PC-3 (cell line): ENCODE results near the gene BCAS3. TPM values are rescaled to one million over a fixed set of nuclear protein-coding genes. Genes with fewer than 3 reads are reported as not detected.

Experiments used
- ATAC-seq: fragments of 200-7000 bp; cut with Tn5 transposase; 2 replicates; pipeline ENCODE4 v1.9.1; 2020; ENCODE audit warnings: mild to moderate bottlenecking, moderate library complexity
- BruUV-seq: library from RNA; stranded (reverse); fragments of 400-500 nt; replicated peaks from 2 replicates; lab custom pipeline; 2021; lab: Mats Ljungman, UMichigan
- CTCF ChIA-PET: fragments of 300-600 bp; sonication (Branson Sonifier 250); formaldehyde crosslinking; loops from one replicate; lab custom pipeline; 2022; ENCODE audit warnings: antibody characterized with exemption; lab: Charles Lee
- POLR2A ChIA-PET: fragments of 300-600 bp; sonication (Branson Sonifier 250); formaldehyde crosslinking; loops from one replicate; lab custom pipeline; 2022; ENCODE audit warnings: antibody characterized with exemption; ENCODE audit not compliant: unreplicated experiment; lab: Charles Lee
- DNase-seq: peaks from one replicate; pipeline ENCODE4 v3.0.0-alpha.2; 2015
- H2AFZ ChIP-seq: fragments of 300-600 bp; sonication (generic); 2 replicates; pipeline ENCODE4 v1.6.0; 2016; ENCODE audit warnings: antibody characterized with exemption, low read length
- H3F3A ChIP-seq: fragments of 300-600 bp; sonication (generic); one replicate; pipeline ENCODE4 v1.6.0; 2017; ENCODE audit warnings: antibody characterized with exemption, low read length, control low read depth, mild to moderate bottlenecking; ENCODE audit not compliant: unreplicated experiment
- H3K27ac ChIP-seq: fragments of 300-600 bp; sonication (generic); 2 replicates; pipeline ENCODE4 v1.5.1; 2016; ENCODE audit warnings: mild to moderate bottlenecking, low read length
- H3K27me3 ChIP-seq: fragments of 300-600 bp; sonication (generic); 2 replicates; pipeline ENCODE4 v1.6.1; 2016; ENCODE audit warnings: low read length, mixed read lengths
- H3K36me3 ChIP-seq: fragments of 300-600 bp; sonication (generic); 2 replicates; pipeline ENCODE4 v1.6.1; 2016; ENCODE audit warnings: low read depth, mixed run types, low read length, mixed read lengths
- H3K4me1 ChIP-seq: fragments of 300-600 bp; sonication (generic); 2 replicates; pipeline ENCODE4 v1.5.1; 2016; ENCODE audit warnings: low read length; ENCODE audit not compliant: insufficient read depth
- H3K4me2 ChIP-seq: fragments of 300-600 bp; sonication (generic); 2 replicates; pipeline ENCODE4 v1.6.0; 2016; ENCODE audit warnings: low read length
- H3K4me3 ChIP-seq: fragments of 300-600 bp; sonication (generic); 2 replicates; pipeline ENCODE4 v1.5.1; 2016; ENCODE audit warnings: mild to moderate bottlenecking, low read length, mixed read lengths
- H3K79me2 ChIP-seq: fragments of 300-600 bp; sonication (generic); 2 replicates; pipeline ENCODE4 v1.6.1; 2017; ENCODE audit warnings: low read length, mixed read lengths
- H3K9ac ChIP-seq: fragments of 300-600 bp; sonication (generic); 2 replicates; pipeline ENCODE4 v1.6.0; 2016; ENCODE audit warnings: mild to moderate bottlenecking, low read length
- H3K9me2 ChIP-seq: fragments of 300-600 bp; sonication (generic); replicated peaks from 2 replicates; pipeline ENCODE4 v1.6.1; 2016; ENCODE audit warnings: mixed run types, low read length, mixed read lengths
- H3K9me3 ChIP-seq: fragments of 300-600 bp; sonication (generic); 2 replicates; pipeline ENCODE4 v1.6.1; 2016; ENCODE audit warnings: low read length, mixed read lengths
- H4K20me1 ChIP-seq: fragments of 300-600 bp; sonication (generic); 2 replicates; pipeline ENCODE4 v1.6.1; 2016; ENCODE audit warnings: low read length, mixed read lengths
- EZH2 ChIP-seq: fragments of 300-600 bp; sonication (generic); IDR thresholded peaks from one replicate; pipeline ENCODE4 v1.6.1; 2017; ENCODE audit warnings: antibody characterized with exemption, mild to moderate bottlenecking, low read length; ENCODE audit not compliant: unreplicated experiment
- EZH2phosphoT487 ChIP-seq: fragments of 300-600 bp; sonication (generic); IDR thresholded peaks from 2 replicates; pipeline ENCODE4 v1.6.1; 2018; ENCODE audit warnings: mild to moderate bottlenecking, antibody characterized with exemption, low read length, borderline replicate concordance
- intact Hi-C: fragments of 100-400 bp; cut with micrococcal nuclease; formaldehyde crosslinking; loops from 2 replicates; pipeline ENCODE4 v1.9.0; 2023
- total RNA-seq: library from RNA; depleted of rRNA; stranded (reverse); fragments of >200 nt; gene quantifications from 2 replicates; pipeline ENCODE4 v1.2.3, GENCODE V29; 2014
- TF ChIP-seq, protein P1 (sequence below): fragments of 300-600 bp; sonication (generic); conservative IDR thresholded peaks from 2 replicates; pipeline ENCODE4 v1.5.1; 2017; ENCODE audit warnings: antibody characterized with exemption, low read depth, mild to moderate bottlenecking, low read length

Gene BCAS3
- total RNA-seq, 1 experiment from 2014 or later: 25.9 TPM

DNA sequence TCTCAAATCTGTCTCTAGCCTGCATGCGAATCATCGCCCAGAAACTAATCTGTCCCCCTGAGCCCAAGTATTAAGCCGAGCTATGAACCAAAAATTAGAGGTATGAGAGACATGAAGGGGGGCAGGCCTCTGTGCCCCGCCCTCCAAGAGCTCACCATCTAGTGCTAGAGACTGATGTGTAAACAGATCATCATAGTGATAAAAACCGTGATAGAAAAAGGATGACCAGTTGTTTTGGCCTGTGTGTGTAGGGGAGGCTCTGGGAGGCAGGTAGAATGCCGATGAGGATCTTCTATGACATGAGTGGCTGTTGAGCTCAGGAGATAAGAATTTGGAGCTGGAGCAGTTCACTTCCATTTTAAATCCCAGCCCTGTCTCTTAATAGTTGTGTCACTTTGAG, 632.9 kb downstream of the BCAS3 start:
- Histone ChIP-seq H3K36me3 (no peaks in the 10 kb centered on the region), H3K4me3 (no peak overlapping the region), H3K27ac (no peak overlapping the region), H3K4me1 (peaks cover 25% of the 10 kb centered on the region), H3F3A (no peaks in the 10 kb centered on the region), H4K20me1 (no peaks in the 10 kb centered on the region), H2AFZ (no peak overlapping the region), H3K9me3 (no peaks in the 10 kb centered on the region), H3K79me2 (no peaks in the 10 kb centered on the region), H3K9me2 (no peaks in the 10 kb centered on the region), H3K27me3 (no peaks in the 10 kb centered on the region), H3K4me2 (no peak overlapping the region), H3K9ac (no peak overlapping the region)
- no peak for TF ChIP-seq EZH2phosphoT487
- TF ChIP-seq, protein P1, sequence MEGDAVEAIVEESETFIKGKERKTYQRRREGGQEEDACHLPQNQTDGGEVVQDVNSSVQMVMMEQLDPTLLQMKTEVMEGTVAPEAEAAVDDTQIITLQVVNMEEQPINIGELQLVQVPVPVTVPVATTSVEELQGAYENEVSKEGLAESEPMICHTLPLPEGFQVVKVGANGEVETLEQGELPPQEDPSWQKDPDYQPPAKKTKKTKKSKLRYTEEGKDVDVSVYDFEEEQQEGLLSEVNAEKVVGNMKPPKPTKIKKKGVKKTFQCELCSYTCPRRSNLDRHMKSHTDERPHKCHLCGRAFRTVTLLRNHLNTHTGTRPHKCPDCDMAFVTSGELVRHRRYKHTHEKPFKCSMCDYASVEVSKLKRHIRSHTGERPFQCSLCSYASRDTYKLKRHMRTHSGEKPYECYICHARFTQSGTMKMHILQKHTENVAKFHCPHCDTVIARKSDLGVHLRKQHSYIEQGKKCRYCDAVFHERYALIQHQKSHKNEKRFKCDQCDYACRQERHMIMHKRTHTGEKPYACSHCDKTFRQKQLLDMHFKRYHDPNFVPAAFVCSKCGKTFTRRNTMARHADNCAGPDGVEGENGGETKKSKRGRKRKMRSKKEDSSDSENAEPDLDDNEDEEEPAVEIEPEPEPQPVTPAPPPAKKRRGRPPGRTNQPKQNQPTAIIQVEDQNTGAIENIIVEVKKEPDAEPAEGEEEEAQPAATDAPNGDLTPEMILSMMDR: no peak
- no peak for TF ChIP-seq EZH2
- intact Hi-C loops: no loop called here
- ChIA-PET CTCF (no interaction called here), POLR2A (no interaction called here)
- BruUV-seq: no TSS peak
- ATAC-seq (no peak), DNase-seq (no peak)

DNA sequence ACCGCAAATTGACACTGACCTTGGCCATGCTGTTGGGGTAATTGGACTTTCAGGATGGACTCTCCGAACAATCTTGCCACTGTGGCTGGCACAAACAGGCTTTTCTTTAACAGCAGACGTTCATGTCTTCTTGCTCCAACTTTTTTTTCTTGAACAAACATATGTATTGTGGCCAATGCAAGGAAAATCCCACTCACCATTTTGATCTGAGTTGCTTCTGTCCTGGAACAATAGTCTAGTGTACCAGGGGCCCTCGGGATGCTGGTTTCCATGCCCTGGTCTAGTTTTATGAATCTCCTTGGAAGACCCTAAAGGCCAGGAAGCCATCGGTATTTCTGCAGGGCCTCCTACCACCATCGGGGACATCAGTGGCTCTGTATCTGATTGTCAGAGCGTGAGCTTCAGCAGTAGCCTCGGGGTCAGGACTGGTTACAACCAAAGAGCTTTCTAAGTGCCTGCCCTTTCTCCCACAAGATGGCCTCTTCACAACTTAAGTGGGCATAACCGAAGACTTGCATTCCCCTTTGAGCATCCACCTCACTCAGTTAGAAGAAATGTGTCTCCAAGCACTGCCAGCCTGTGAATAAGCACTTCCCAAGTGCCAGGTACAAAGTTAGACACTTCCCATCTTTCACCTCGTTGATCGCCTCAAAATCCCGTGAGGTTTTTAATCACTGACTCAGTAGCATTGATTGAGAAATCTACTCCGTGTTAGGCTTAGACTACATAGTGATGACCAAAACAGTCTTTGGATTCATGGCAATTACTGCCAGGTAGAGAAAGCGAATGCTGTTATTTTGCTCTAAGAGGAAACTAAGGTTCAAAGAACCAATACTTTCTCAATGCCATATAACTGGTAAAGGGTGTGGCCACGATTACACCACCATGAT, 635.0 kb downstream of the BCAS3 start:
- no peak overlapping the region for H2AFZ ChIP-seq
- DNase-seq: no peak
- H3K9me3 ChIP-seq: no peaks in the 10 kb centered on the region
- H3K36me3 ChIP-seq: no peaks in the 10 kb centered on the region
- H3K9ac ChIP-seq: no peak overlapping the region
- H3F3A ChIP-seq: no peaks in the 10 kb centered on the region
- H3K4me3 ChIP-seq: no peak overlapping the region
- intact Hi-C loops: no loop called here
- H3K27ac ChIP-seq: no peak overlapping the region
- no peak for ATAC-seq
- no peaks in the 10 kb centered on the region for H3K9me2 ChIP-seq
- ChIA-PET POLR2A (interaction anchor here (0.6 kb wide), 1 partner anchor 23 kb away, joined by 6 read pairs; no protein-coding TSS in a partner anchor), CTCF (no interaction called here)
- no peaks in the 10 kb centered on the region for H3K27me3 ChIP-seq
- peaks cover 25% of the 10 kb centered on the region for H3K4me1 ChIP-seq
- no peaks in the 10 kb centered on the region for H3K79me2 ChIP-seq
- H3K4me2 ChIP-seq: no peak overlapping the region
- no TSS peak for BruUV-seq
- TF ChIP-seq, protein P1: no peak
- no peak for TF ChIP-seq EZH2
- no peak for TF ChIP-seq EZH2phosphoT487
- no peaks in the 10 kb centered on the region for H4K20me1 ChIP-seq
